ENCODE results near the gene TAB2.
A peak's percentile ranks its signal among the peaks of the same experiment; 100 is the strongest.

Gene TAB2

GRCh38 chr6:149340200-149340599, 22.7 kb downstream of the TAB2 start:
- CTCF ChIA-PET: interaction anchor here (0.6 to 1.0 kb wide), 2 partner anchors 35 to 92 kb away, joined by 3 read pairs; no protein-coding TSS in a partner anchor
- Histone ChIP-seq H3K27ac (ENCODE audit: extremely low read depth, low read depth, low read length) (no peak overlapping the region), H3K4me1 (ENCODE audit: control insufficient read depth, insufficient read depth, low read length) (peaks cover 39% of the 10 kb centered on the region), H3K4me3 (ENCODE audit: low read depth, low read length) (no peak overlapping the region), H3K9me3 (ENCODE audit: control insufficient read depth, insufficient read depth, low read depth, low read length) (no peaks in the 10 kb centered on the region), H3K36me3 (ENCODE audit: control insufficient read depth in 2 of 2, insufficient read depth in 1 of 2, low read length in 2 of 2) (no peaks in the 10 kb centered on the region)
- no peak for TF ChIP-seq ZNF501 (tag by site-specific recombination; IDR thresholded peaks at IDR 0.05)
- TF ChIP-seq ZNF341 (tag by site-specific recombination; IDR thresholded peaks at IDR 0.05; ENCODE audit: low read depth): no peak
- no peak for TF ChIP-seq ZNF175 (tag by site-specific recombination; IDR thresholded peaks at IDR 0.05)
- TF ChIP-seq ZNF791 (tag by site-specific recombination; IDR thresholded peaks at IDR 0.05): no peak
- no peak for TF ChIP-seq ZNF394 (tag by site-specific recombination; IDR thresholded peaks at IDR 0.05; ENCODE audit: borderline replicate concordance)
- TF ChIP-seq ZNF580 (tag by site-specific recombination; IDR thresholded peaks at IDR 0.05): no peak
- TF ChIP-seq ZNF624 (tag by site-specific recombination; IDR thresholded peaks at IDR 0.05): no peak
- TF ChIP-seq ZNF26 (tag by site-specific recombination; IDR thresholded peaks at IDR 0.05): no peak
- TF ChIP-seq ZNF843 (tag by site-specific recombination; IDR thresholded peaks at IDR 0.05): no peak
- TF ChIP-seq EGR2 (tag by site-specific recombination; IDR thresholded peaks at IDR 0.05; ENCODE audit: low read depth): no peak
- TF ChIP-seq SP7 (tag by site-specific recombination; IDR thresholded peaks at IDR 0.05): no peak
- no peak for TF ChIP-seq ZNF404 (tag by site-specific recombination; IDR thresholded peaks at IDR 0.05)
- no peak for TF ChIP-seq ZNF335 (tag by site-specific recombination; conservative IDR thresholded peaks at IDR 0.05)
- no peak for TF ChIP-seq ZNF433 (tag by site-specific recombination; IDR thresholded peaks at IDR 0.05; ENCODE audit: low read depth)
- no peak for TF ChIP-seq ZBTB11 (tag by site-specific recombination; conservative IDR thresholded peaks at IDR 0.05; ENCODE audit: low read depth)
- TF ChIP-seq ZNF549 (tag by site-specific recombination; IDR thresholded peaks at IDR 0.05): no peak
- POLR2A ChIA-PET: no interaction called here

GRCh38 chr6:149342525-149342924, 25.0 kb downstream of the TAB2 start:
- H3K27ac ChIP-seq (ENCODE audit: extremely low read depth, low read depth, low read length): no peak overlapping the region
- peaks cover 21% of the 10 kb centered on the region for H3K4me1 ChIP-seq (ENCODE audit: control insufficient read depth, insufficient read depth, low read length)
- H3K4me3 ChIP-seq (ENCODE audit: low read depth, low read length): no peak overlapping the region
- CTCF ChIA-PET: interaction anchor here (0.5 to 1.3 kb wide), 7 partner anchors 80 to 314 kb away, joined by 3 to 6 read pairs (median 3); no protein-coding TSS in a partner anchor
- H3K9me3 ChIP-seq (ENCODE audit: control insufficient read depth, insufficient read depth, low read depth, low read length): no peaks in the 10 kb centered on the region
- POLR2A ChIA-PET: interaction anchor here (1.2 kb wide), 1 partner anchor 29 kb away, joined by 4 read pairs; no protein-coding TSS in a partner anchor
- no peaks in the 10 kb centered on the region for H3K36me3 ChIP-seq (ENCODE audit: control insufficient read depth in 2 of 2, insufficient read depth in 1 of 2, low read length in 2 of 2)
- 0 out of 2 replicates have a peak, but pooled peaks have one; percentile 38 for TF ChIP-seq ZBTB6 (tag by site-specific recombination; IDR thresholded peaks at IDR 0.05)
- no peak for TF ChIP-seq OSR2 (tag by site-specific recombination; IDR thresholded peaks at IDR 0.05)
- peak; percentile 80 for TF ChIP-seq ZNF600 (tag by site-specific recombination; IDR thresholded peaks at IDR 0.05)
- no peak for TF ChIP-seq ZNF707 (tag by site-specific recombination; IDR thresholded peaks at IDR 0.05)
- no peak for TF ChIP-seq ZNF394 (tag by site-specific recombination; IDR thresholded peaks at IDR 0.05; ENCODE audit: borderline replicate concordance)
- no peak for TF ChIP-seq ZSCAN5A (tag by site-specific recombination; IDR thresholded peaks at IDR 0.05)
- TF ChIP-seq ZNF501 (tag by site-specific recombination; IDR thresholded peaks at IDR 0.05): no peak
- no peak for TF ChIP-seq ZNF354C (tag by site-specific recombination; IDR thresholded peaks at IDR 0.05; ENCODE audit: borderline replicate concordance, low read depth)
- TF ChIP-seq ZNF140 (tag by site-specific recombination; IDR thresholded peaks at IDR 0.05): no peak
- no peak for TF ChIP-seq ZNF544 (tag by site-specific recombination; IDR thresholded peaks at IDR 0.05)
- no peak for TF ChIP-seq TCF7L2 (IDR thresholded peaks at IDR 0.05; ENCODE audit: borderline replicate concordance, low read depth, low read length)
- no peak for TF ChIP-seq ZNF335 (tag by site-specific recombination; conservative IDR thresholded peaks at IDR 0.05)
- no peak for TF ChIP-seq HIC1 (tag by site-specific recombination; IDR thresholded peaks at IDR 0.05)
